ENCODE results near the gene CER1. TPM values are rescaled to one million over a fixed set of nuclear protein-coding genes. Genes with fewer than 3 reads are reported as not detected.

CER1 gene
- polyA plus RNA-seq, 1 of the 3 experiments (the other 2 are of a cell fraction): not detected

DNA sequence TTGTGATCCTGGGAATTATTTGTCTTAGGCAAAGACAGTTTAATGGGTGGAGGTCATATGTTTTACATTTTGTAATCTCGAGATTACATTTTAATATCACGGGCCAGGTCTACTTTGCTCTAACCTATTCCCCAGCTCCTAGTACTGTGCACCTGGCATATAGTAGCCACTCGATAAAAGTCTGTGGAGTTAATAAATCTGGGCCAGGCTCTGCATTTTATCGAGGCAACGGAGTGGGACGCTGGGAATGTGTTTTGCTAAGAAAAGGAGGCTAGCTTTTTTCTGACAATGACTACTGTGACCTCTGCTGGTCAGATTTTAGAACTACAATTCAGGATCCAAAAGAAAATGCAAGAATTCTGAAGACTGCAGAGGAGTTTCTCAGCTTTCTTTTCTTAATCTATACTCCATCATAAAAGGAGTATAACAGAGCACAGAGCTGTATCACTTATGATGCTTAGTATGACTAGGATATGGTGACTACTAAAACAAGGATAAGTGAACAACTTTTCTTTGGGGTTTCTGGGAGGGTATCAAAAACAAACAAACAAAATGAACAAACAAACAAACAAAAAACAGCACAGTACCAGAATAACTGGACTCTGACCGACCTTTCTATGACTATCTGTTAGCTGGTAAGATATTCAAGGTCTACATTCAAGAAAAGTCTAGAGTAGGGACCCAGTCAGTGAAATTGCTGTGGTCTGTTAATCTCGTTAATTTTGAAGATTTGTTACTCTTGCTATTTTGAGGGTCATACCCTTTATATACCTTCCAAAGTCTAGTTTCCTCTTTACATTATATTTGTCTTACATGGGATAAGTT lies 46.1 kb upstream of the CER1 start (continued):
- TF ChIP-seq, protein P1, sequence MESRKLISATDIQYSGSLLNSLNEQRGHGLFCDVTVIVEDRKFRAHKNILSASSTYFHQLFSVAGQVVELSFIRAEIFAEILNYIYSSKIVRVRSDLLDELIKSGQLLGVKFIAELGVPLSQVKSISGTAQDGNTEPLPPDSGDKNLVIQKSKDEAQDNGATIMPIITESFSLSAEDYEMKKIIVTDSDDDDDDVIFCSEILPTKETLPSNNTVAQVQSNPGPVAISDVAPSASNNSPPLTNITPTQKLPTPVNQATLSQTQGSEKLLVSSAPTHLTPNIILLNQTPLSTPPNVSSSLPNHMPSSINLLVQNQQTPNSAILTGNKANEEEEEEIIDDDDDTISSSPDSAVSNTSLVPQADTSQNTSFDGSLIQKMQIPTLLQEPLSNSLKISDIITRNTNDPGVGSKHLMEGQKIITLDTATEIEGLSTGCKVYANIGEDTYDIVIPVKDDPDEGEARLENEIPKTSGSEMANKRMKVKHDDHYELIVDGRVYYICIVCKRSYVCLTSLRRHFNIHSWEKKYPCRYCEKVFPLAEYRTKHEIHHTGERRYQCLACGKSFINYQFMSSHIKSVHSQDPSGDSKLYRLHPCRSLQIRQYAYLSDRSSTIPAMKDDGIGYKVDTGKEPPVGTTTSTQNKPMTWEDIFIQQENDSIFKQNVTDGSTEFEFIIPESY (IDR thresholded peaks at IDR 0.05; ENCODE audit: borderline replicate concordance, low read depth): no peak
- TF ChIP-seq FOSL2 (IDR thresholded peaks at IDR 0.05; ENCODE audit: borderline replicate concordance, low read depth) (no peak), TEAD4 (IDR thresholded peaks at IDR 0.05; ENCODE audit: borderline replicate concordance, insufficient read depth) (no peak), FOXJ3 (CRISPR knock-in tag; IDR thresholded peaks at IDR 0.05) (no peak), YY1 (IDR thresholded peaks at IDR 0.05; ENCODE audit: low read depth) (no peak)
- TF ChIP-seq, protein P2, sequence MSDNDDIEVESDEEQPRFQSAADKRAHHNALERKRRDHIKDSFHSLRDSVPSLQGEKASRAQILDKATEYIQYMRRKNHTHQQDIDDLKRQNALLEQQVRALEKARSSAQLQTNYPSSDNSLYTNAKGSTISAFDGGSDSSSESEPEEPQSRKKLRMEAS (IDR thresholded peaks at IDR 0.05; ENCODE audit: low read depth): no peak
- TF ChIP-seq, protein P3, sequence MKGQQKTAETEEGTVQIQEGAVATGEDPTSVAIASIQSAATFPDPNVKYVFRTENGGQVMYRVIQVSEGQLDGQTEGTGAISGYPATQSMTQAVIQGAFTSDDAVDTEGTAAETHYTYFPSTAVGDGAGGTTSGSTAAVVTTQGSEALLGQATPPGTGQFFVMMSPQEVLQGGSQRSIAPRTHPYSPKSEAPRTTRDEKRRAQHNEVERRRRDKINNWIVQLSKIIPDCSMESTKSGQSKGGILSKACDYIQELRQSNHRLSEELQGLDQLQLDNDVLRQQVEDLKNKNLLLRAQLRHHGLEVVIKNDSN (IDR thresholded peaks at IDR 0.05; ENCODE audit: borderline replicate concordance, low read depth): no peak

DNA sequence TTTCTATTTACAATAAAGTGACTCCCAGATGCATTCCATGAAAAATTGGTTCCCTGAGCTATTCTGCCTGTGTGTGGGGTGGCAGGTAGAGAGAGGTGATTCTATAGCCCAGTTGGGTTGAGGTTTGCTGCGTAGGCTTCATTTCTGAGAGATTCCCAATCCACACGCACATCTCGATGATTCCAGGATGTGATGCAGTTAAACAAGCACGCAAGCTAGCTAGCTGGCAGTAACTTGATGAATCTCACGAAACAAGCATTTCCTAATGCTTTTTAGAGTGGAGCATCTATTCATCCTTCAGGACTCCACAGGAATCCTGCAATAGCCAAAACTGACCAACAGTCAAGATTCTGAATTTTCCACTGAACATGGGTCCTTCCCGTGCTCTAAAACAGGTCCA lies 43.8 kb upstream of the CER1 start:
- Histone ChIP-seq H3K4me1 (ENCODE audit: control insufficient read depth in 1 of 2, insufficient read depth in 2 of 2, low read depth in 1 of 2, low read length in 1 of 2) (peaks cover 0 to 9% of the 10 kb centered on the region in 2 experiments; a peak in 1 of 4 replicates), H3K9ac (no peak overlapping the region), H3K4me3 (ENCODE audit: low read depth in 2 of 2, low read length in 1 of 2) (no peak overlapping the region), H3K9me3 (no peaks in the 10 kb centered on the region), H4K20me1 (ENCODE audit: insufficient read depth) (no peaks in the 10 kb centered on the region), H3K36me3 (replicated peaks in 1 of 2; ENCODE audit: control insufficient read depth in 1 of 2, insufficient read depth in 2 of 2, low read length in 1 of 2) (no peaks in the 10 kb centered on the region), H3K27me3 (ENCODE audit: insufficient read depth) (no peaks in the 10 kb centered on the region), H3F3A (replicated peaks; ENCODE audit: insufficient read depth) (no peaks in the 10 kb centered on the region), H3K9me2 (no peaks in the 10 kb centered on the region), H2AFZ (ENCODE audit: low read depth) (no peak overlapping the region), H3K4me2 (no peak overlapping the region), H3K27ac (ENCODE audit: low read depth in 2 of 2, low read length in 1 of 2) (no peak overlapping the region), H3K79me2 (ENCODE audit: insufficient read depth) (no peaks in the 10 kb centered on the region)
- DNase-seq: no peak
- POLR2A ChIA-PET: no interaction called here
- 84% methylated on average over 6 of the region's 6 CpGs for WGBS (ENCODE audit: low lambda C conversion rate)
- CTCF ChIA-PET: interaction anchor here (1.1 to 2.1 kb wide), 6 partner anchors 13 to 1732 kb away, joined by 3 to 6 read pairs (median 4); no protein-coding TSS in a partner anchor
- TF ChIP-seq TAF1 (IDR thresholded peaks at IDR 0.05; ENCODE audit: borderline replicate concordance, low read depth, low read length): no peak
- no peak for TF ChIP-seq YY1 (IDR thresholded peaks at IDR 0.05; ENCODE audit: low read depth)
- TF ChIP-seq FOSL2 (IDR thresholded peaks at IDR 0.05; ENCODE audit: borderline replicate concordance, low read depth): no peak
- TF ChIP-seq, protein P4, sequence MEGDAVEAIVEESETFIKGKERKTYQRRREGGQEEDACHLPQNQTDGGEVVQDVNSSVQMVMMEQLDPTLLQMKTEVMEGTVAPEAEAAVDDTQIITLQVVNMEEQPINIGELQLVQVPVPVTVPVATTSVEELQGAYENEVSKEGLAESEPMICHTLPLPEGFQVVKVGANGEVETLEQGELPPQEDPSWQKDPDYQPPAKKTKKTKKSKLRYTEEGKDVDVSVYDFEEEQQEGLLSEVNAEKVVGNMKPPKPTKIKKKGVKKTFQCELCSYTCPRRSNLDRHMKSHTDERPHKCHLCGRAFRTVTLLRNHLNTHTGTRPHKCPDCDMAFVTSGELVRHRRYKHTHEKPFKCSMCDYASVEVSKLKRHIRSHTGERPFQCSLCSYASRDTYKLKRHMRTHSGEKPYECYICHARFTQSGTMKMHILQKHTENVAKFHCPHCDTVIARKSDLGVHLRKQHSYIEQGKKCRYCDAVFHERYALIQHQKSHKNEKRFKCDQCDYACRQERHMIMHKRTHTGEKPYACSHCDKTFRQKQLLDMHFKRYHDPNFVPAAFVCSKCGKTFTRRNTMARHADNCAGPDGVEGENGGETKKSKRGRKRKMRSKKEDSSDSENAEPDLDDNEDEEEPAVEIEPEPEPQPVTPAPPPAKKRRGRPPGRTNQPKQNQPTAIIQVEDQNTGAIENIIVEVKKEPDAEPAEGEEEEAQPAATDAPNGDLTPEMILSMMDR (IDR thresholded peaks at IDR 0.05): no peak
- no peak for TF ChIP-seq RXRA (IDR thresholded peaks at IDR 0.05; ENCODE audit: borderline replicate concordance, low read depth)
- TF ChIP-seq, protein P5, sequence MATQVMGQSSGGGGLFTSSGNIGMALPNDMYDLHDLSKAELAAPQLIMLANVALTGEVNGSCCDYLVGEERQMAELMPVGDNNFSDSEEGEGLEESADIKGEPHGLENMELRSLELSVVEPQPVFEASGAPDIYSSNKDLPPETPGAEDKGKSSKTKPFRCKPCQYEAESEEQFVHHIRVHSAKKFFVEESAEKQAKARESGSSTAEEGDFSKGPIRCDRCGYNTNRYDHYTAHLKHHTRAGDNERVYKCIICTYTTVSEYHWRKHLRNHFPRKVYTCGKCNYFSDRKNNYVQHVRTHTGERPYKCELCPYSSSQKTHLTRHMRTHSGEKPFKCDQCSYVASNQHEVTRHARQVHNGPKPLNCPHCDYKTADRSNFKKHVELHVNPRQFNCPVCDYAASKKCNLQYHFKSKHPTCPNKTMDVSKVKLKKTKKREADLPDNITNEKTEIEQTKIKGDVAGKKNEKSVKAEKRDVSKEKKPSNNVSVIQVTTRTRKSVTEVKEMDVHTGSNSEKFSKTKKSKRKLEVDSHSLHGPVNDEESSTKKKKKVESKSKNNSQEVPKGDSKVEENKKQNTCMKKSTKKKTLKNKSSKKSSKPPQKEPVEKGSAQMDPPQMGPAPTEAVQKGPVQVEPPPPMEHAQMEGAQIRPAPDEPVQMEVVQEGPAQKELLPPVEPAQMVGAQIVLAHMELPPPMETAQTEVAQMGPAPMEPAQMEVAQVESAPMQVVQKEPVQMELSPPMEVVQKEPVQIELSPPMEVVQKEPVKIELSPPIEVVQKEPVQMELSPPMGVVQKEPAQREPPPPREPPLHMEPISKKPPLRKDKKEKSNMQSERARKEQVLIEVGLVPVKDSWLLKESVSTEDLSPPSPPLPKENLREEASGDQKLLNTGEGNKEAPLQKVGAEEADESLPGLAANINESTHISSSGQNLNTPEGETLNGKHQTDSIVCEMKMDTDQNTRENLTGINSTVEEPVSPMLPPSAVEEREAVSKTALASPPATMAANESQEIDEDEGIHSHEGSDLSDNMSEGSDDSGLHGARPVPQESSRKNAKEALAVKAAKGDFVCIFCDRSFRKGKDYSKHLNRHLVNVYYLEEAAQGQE (IDR thresholded peaks at IDR 0.05; ENCODE audit: low read depth, low read length): no peak
- TF ChIP-seq, protein P6, sequence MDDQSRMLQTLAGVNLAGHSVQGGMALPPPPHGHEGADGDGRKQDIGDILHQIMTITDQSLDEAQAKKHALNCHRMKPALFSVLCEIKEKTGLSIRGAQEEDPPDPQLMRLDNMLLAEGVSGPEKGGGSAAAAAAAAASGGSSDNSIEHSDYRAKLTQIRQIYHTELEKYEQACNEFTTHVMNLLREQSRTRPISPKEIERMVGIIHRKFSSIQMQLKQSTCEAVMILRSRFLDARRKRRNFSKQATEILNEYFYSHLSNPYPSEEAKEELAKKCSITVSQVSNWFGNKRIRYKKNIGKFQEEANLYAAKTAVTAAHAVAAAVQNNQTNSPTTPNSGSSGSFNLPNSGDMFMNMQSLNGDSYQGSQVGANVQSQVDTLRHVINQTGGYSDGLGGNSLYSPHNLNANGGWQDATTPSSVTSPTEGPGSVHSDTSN (IDR thresholded peaks at IDR 0.05): no peak
- TF ChIP-seq TCF12 (IDR thresholded peaks at IDR 0.05): no peak
- TF ChIP-seq, protein P3 (IDR thresholded peaks at IDR 0.05; ENCODE audit: borderline replicate concordance, low read depth): no peak
- no peak for TF ChIP-seq NFIC (IDR thresholded peaks at IDR 0.05; ENCODE audit: borderline replicate concordance)
- TF ChIP-seq POLR2AphosphoS5 (IDR thresholded peaks at IDR 0.05; ENCODE audit: low read depth, low read length): no peak
- TF ChIP-seq, protein P7, sequence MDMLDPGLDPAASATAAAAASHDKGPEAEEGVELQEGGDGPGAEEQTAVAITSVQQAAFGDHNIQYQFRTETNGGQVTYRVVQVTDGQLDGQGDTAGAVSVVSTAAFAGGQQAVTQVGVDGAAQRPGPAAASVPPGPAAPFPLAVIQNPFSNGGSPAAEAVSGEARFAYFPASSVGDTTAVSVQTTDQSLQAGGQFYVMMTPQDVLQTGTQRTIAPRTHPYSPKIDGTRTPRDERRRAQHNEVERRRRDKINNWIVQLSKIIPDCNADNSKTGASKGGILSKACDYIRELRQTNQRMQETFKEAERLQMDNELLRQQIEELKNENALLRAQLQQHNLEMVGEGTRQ (IDR thresholded peaks at IDR 0.05; ENCODE audit: borderline replicate concordance, low read depth, low read length): no peak
- no peak for TF ChIP-seq TEAD4 (IDR thresholded peaks at IDR 0.05; ENCODE audit: borderline replicate concordance, insufficient read depth)
- no peak for TF ChIP-seq CHD2 (IDR thresholded peaks at IDR 0.05; ENCODE audit: low read length, partially characterized antibody)

All from SK-N-SH (cell line).